CD4-positive, alpha-beta T cell (primary cell): ENCODE results near the gene SBNO2. TPM values are rescaled to one million over a fixed set of nuclear protein-coding genes. Genes with fewer than 3 reads are reported as not detected.

Source experiments
- ATAC-seq: fragments of 200-7000 bp; cut with Tn5 transposase; one replicate; pipeline ENCODE4 v1.10.0; 2022; ENCODE audit warnings: mild to moderate bottlenecking; ENCODE audit not compliant: poor library complexity
- CTCF ChIA-PET: fragments of 350-600 bp; sonication (Branson Sonifier 250); formaldehyde crosslinking; loops from one replicate; lab custom pipeline; 2021; ENCODE audit warnings: antibody characterized with exemption, inconsistent platforms; lab: Charles Lee
- POLR2A ChIA-PET: fragments of 350-600 bp; sonication (Branson Sonifier 250); formaldehyde crosslinking; loops from one replicate; lab custom pipeline; 2021; ENCODE audit warnings: antibody characterized with exemption, inconsistent platforms; lab: Charles Lee
- DNase-seq, 14 experiments: peaks; one replicate each; pipeline ENCODE4 v3.0.0-alpha.2; 2013 to 2020; ENCODE audit warnings: mixed read lengths in 2 of 14
- H3K27ac ChIP-seq, 2 donors: one replicate each; pipeline versions ENCODE4 v1.5.1 to v1.7.0; 2013; ENCODE audit warnings: low read length in 2 of 2, low read depth in 1 of 2, mild to moderate bottlenecking in 1 of 2
- H3K27me3 ChIP-seq, 2 experiments: 1 replicate in 1 of 2; 2 replicates in 1 of 2; pipeline versions ENCODE4 v1.6.1 to v1.7.0; 2013; ENCODE audit warnings: low read length in 2 of 2, control low read depth in 1 of 2, mild to moderate bottlenecking in 1 of 2, moderate library complexity in 1 of 2; ENCODE audit not compliant: insufficient read depth in 2 of 2, control insufficient read depth in 1 of 2
- H3K36me3 ChIP-seq: one replicate; pipeline ENCODE4 v1.6.1; 2013; ENCODE audit warnings: low read length, control low read depth; ENCODE audit not compliant: insufficient read depth
- H3K4me1 ChIP-seq: one replicate; pipeline ENCODE4 v1.6.1; 2013; ENCODE audit warnings: low read length, control low read depth; ENCODE audit not compliant: insufficient read depth
- H3K4me3 ChIP-seq: one replicate; pipeline ENCODE4 v1.5.1; 2013; ENCODE audit warnings: mild to moderate bottlenecking, low read length, moderate library complexity
- H3K9me3 ChIP-seq, 2 experiments: 1 replicate in 1 of 2; 2 replicates in 1 of 2; pipeline versions ENCODE4 v1.6.1 to v1.7.0; 2013; ENCODE audit warnings: low read length in 2 of 2, mild to moderate bottlenecking in 2 of 2, control low read depth in 1 of 2, moderate library complexity in 1 of 2; ENCODE audit not compliant: control insufficient read depth in 1 of 2, insufficient read depth in 1 of 2
- H3K27ac Mint-ChIP-seq: one replicate; pipeline ENCODE4 v1.8.0; 2020; ENCODE audit warnings: mixed read lengths
- H3K27me3 Mint-ChIP-seq: one replicate; pipeline ENCODE4 v1.8.0; 2021; ENCODE audit warnings: mixed read lengths
- H3K36me3 Mint-ChIP-seq: one replicate; pipeline ENCODE4 v1.8.0; 2021; ENCODE audit warnings: low read depth, mixed read lengths
- H3K4me1 Mint-ChIP-seq: one replicate; pipeline ENCODE4 v1.8.0; 2021; ENCODE audit warnings: low read depth, mixed read lengths
- H3K4me3 Mint-ChIP-seq: one replicate; pipeline ENCODE4 v1.8.0; 2020; ENCODE audit warnings: mild to moderate bottlenecking, mixed read lengths
- H3K9me3 Mint-ChIP-seq: one replicate; pipeline ENCODE4 v1.8.0; 2020; ENCODE audit warnings: mixed read lengths
- intact Hi-C, 2 experiments: fragments of 100-400 bp; cut with DNase I in 1 of 2; cut with micrococcal nuclease in 1 of 2; formaldehyde crosslinking; loops; one replicate each; pipeline versions ENCODE4 v1.15.1 to v1.9.0; 2023 to 2025; cut with DNase I, micrococcal nuclease
- total RNA-seq, 174 experiments: library from RNA in 2 of 174; stranded (reverse) in 2 of 174; gene quantifications; one replicate each; pipeline ENCODE4 v1.2.3 and lab custom pipeline; 2021 to 2026
- TF ChIP-seq, protein P1 (sequence below): fragments of 200-600 bp; IDR thresholded peaks from one replicate; pipeline ENCODE4 v1.8.0; 2022; ENCODE audit warnings: antibody characterized with exemption, mild to moderate bottlenecking

Gene SBNO2
- total RNA-seq, 2 experiments from 2014 or later: 126 to 137 TPM

GRCh38 chr19:1069009-1069779 is 104.9 kb downstream of the SBNO2 start:
- Histone ChIP-seq H3K36me3 (peaks cover 57% of the 10 kb centered on the region), H3K4me3 (peak overlapping the region; percentile 98), H3K9me3 (no peaks in the 10 kb centered on the region), H3K27ac (peak overlapping the region; percentile 71 to 98), H3K4me1 (peaks cover 87% of the 10 kb centered on the region), H3K27me3 (no peaks in the 10 kb centered on the region)
- H3K27me3 Mint-ChIP-seq: no peaks in the 10 kb centered on the region
- H3K36me3 Mint-ChIP-seq: peaks cover 55% of the 10 kb centered on the region
- POLR2A ChIA-PET: interaction anchor here (0.6 to 21.0 kb wide), 12 partner anchors 13 to 200 kb away, joined by 3 to 1253 read pairs (median 26); partner anchors contain the start of genes ABCA7, CIRBP, CNN2 and GPX4
- peaks cover 67% of the 10 kb centered on the region for H3K4me1 Mint-ChIP-seq
- TF ChIP-seq, protein P1, sequence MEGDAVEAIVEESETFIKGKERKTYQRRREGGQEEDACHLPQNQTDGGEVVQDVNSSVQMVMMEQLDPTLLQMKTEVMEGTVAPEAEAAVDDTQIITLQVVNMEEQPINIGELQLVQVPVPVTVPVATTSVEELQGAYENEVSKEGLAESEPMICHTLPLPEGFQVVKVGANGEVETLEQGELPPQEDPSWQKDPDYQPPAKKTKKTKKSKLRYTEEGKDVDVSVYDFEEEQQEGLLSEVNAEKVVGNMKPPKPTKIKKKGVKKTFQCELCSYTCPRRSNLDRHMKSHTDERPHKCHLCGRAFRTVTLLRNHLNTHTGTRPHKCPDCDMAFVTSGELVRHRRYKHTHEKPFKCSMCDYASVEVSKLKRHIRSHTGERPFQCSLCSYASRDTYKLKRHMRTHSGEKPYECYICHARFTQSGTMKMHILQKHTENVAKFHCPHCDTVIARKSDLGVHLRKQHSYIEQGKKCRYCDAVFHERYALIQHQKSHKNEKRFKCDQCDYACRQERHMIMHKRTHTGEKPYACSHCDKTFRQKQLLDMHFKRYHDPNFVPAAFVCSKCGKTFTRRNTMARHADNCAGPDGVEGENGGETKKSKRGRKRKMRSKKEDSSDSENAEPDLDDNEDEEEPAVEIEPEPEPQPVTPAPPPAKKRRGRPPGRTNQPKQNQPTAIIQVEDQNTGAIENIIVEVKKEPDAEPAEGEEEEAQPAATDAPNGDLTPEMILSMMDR: no peak
- H3K4me3 Mint-ChIP-seq: peak overlapping the region; percentile 94
- CTCF ChIA-PET: no interaction called here
- peak; percentile 30 for ATAC-seq
- peak overlapping the region; percentile 96 for H3K27ac Mint-ChIP-seq
- intact Hi-C loops: loop anchor here (2.0 to 5.0 kb wide), 6 partner anchors 18 to 123 kb away; partner anchors contain the start of genes GPX4 (in 2 of the 2), RNU6-2 (in 2 of the 2) and TMEM259 (in 2 of the 2)
- no peaks in the 10 kb centered on the region for H3K9me3 Mint-ChIP-seq
- peak in 13 of 14 experiments; percentile 64 to 94 (median 78) for DNase-seq

GRCh38 chr19:1068009-1069001 is 105.8 kb downstream of the SBNO2 start:
- no peaks in the 10 kb centered on the region for H3K9me3 Mint-ChIP-seq
- Histone ChIP-seq H3K9me3 (no peaks in the 10 kb centered on the region), H3K36me3 (peaks cover 49% of the 10 kb centered on the region), H3K4me3 (peak overlapping the region; percentile 98), H3K27me3 (no peaks in the 10 kb centered on the region), H3K4me1 (peaks cover 87% of the 10 kb centered on the region), H3K27ac (peak overlapping the region; percentile 71 to 98)
- peak overlapping the region; percentile 94 for H3K4me3 Mint-ChIP-seq
- intact Hi-C loops: loop anchor here (2.0 to 5.0 kb wide), 6 partner anchors 18 to 124 kb away; partner anchors contain the start of genes GPX4 (in 2 of the 2), RNU6-2 (in 2 of the 2) and TMEM259 (in 2 of the 2)
- ChIA-PET POLR2A (interaction anchor here (0.7 to 21.0 kb wide), 29 partner anchors 13 to 365 kb away, joined by 3 to 1253 read pairs (median 7); partner anchors contain the start of genes ABCA7, CIRBP, CNN2 and FAM174C), CTCF (interaction anchor here (1.1 to 1.9 kb wide), 3 partner anchors 12 to 20 kb away, joined by 4 to 11 read pairs (median 6); no protein-coding TSS in a partner anchor)
- H3K36me3 Mint-ChIP-seq: peaks cover 46% of the 10 kb centered on the region
- ATAC-seq (peak; percentile 20), DNase-seq (peak in 13 of 14 experiments; percentile 72 to 90 (median 81))
- TF ChIP-seq, protein P1: no peak
- H3K4me1 Mint-ChIP-seq: peaks cover 70% of the 10 kb centered on the region
- H3K27ac Mint-ChIP-seq: peak overlapping the region; percentile 96
- H3K27me3 Mint-ChIP-seq: no peaks in the 10 kb centered on the region
